ENCODE results near the gene ANKS3. TPM values are rescaled to one million over a fixed set of nuclear protein-coding genes. Genes with fewer than 3 reads are reported as not detected.

Gene ANKS3
- total RNA-seq, 1 donor: 39.4 TPM

- Histone ChIP-seq H3K4me1 (ENCODE audit: insufficient read depth, low read length) (peaks cover 4% of the 10 kb centered on the region), H4K20me1 (ENCODE audit: insufficient read depth, low read length) (no peaks in the 10 kb centered on the region), H3K4me3 (ENCODE audit: insufficient read depth, low read length) (no peak overlapping the region), H3K27me3 (ENCODE audit: insufficient read depth, low read length) (no peaks in the 10 kb centered on the region), H3K36me3 (ENCODE audit: insufficient read depth, low read length) (peaks cover 33% of the 10 kb centered on the region), H2AFZ (ENCODE audit: low read length) (no peak overlapping the region), H3K4me2 (ENCODE audit: insufficient read depth, low read length) (no peak overlapping the region), H3K9me3 (ENCODE audit: low read depth, low read length) (no peaks in the 10 kb centered on the region), H3K79me2 (ENCODE audit: insufficient read depth, low read length) (no peaks in the 10 kb centered on the region), H3K27ac (ENCODE audit: low read depth, low read length) (no peak overlapping the region)
- DNase-seq (ENCODE audit: insufficient read length, low spot score, missing footprints): no peak
- TF ChIP-seq CTCF (IDR thresholded peaks at IDR 0.05; ENCODE audit: extremely low read depth, low read depth, low read length): no peak
Measured at GRCh38 chr16:4674926-4675530, 59.0 kb downstream of the ANKS3 start.

GRCh38 chr16:4673387-4674046 lies 60.6 kb downstream of the ANKS3 start:
- no peak overlapping the region for H3K27ac ChIP-seq (ENCODE audit: low read depth, low read length)
- no peak overlapping the region for H3K4me3 ChIP-seq (ENCODE audit: insufficient read depth, low read length)
- H4K20me1 ChIP-seq (ENCODE audit: insufficient read depth, low read length): no peaks in the 10 kb centered on the region
- no peak overlapping the region for H2AFZ ChIP-seq (ENCODE audit: low read length)
- no peak for DNase-seq (ENCODE audit: insufficient read length, low spot score, missing footprints)
- H3K9me3 ChIP-seq (ENCODE audit: low read depth, low read length): no peaks in the 10 kb centered on the region
- no peaks in the 10 kb centered on the region for H3K79me2 ChIP-seq (ENCODE audit: insufficient read depth, low read length)
- H3K4me2 ChIP-seq (ENCODE audit: insufficient read depth, low read length): no peak overlapping the region
- H3K4me1 ChIP-seq (ENCODE audit: insufficient read depth, low read length): no peaks in the 10 kb centered on the region
- H3K27me3 ChIP-seq (ENCODE audit: insufficient read depth, low read length): no peaks in the 10 kb centered on the region
- H3K36me3 ChIP-seq (ENCODE audit: insufficient read depth, low read length): peaks cover 37% of the 10 kb centered on the region
- no peak for TF ChIP-seq CTCF (IDR thresholded peaks at IDR 0.05; ENCODE audit: extremely low read depth, low read depth, low read length)

GRCh38 chr16:4668313-4668960 lies 65.6 kb downstream of the ANKS3 start:
- peak; percentile 39 for DNase-seq (ENCODE audit: insufficient read length, low spot score, missing footprints)
- no peak for TF ChIP-seq CTCF (IDR thresholded peaks at IDR 0.05; ENCODE audit: extremely low read depth, low read depth, low read length)
- H3K9me3 ChIP-seq (ENCODE audit: low read depth, low read length): no peaks in the 10 kb centered on the region
- no peak overlapping the region for H3K4me3 ChIP-seq (ENCODE audit: insufficient read depth, low read length)
- peaks cover 71% of the 10 kb centered on the region for H3K36me3 ChIP-seq (ENCODE audit: insufficient read depth, low read length)
- H4K20me1 ChIP-seq (ENCODE audit: insufficient read depth, low read length): peaks cover 7% of the 10 kb centered on the region
- no peak overlapping the region for H3K4me2 ChIP-seq (ENCODE audit: insufficient read depth, low read length)
- H2AFZ ChIP-seq (ENCODE audit: low read length): no peak overlapping the region
- no peaks in the 10 kb centered on the region for H3K4me1 ChIP-seq (ENCODE audit: insufficient read depth, low read length)
- no peak overlapping the region for H3K27ac ChIP-seq (ENCODE audit: low read depth, low read length)
- peaks cover 3% of the 10 kb centered on the region for H3K79me2 ChIP-seq (ENCODE audit: insufficient read depth, low read length)
- H3K27me3 ChIP-seq (ENCODE audit: insufficient read depth, low read length): no peaks in the 10 kb centered on the region
